Measurements from ENCODE around the gene TEPSIN. TPM values are rescaled to one million over a fixed set of nuclear protein-coding genes. Genes with fewer than 3 reads are reported as not detected.

Gene TEPSIN, protein sequence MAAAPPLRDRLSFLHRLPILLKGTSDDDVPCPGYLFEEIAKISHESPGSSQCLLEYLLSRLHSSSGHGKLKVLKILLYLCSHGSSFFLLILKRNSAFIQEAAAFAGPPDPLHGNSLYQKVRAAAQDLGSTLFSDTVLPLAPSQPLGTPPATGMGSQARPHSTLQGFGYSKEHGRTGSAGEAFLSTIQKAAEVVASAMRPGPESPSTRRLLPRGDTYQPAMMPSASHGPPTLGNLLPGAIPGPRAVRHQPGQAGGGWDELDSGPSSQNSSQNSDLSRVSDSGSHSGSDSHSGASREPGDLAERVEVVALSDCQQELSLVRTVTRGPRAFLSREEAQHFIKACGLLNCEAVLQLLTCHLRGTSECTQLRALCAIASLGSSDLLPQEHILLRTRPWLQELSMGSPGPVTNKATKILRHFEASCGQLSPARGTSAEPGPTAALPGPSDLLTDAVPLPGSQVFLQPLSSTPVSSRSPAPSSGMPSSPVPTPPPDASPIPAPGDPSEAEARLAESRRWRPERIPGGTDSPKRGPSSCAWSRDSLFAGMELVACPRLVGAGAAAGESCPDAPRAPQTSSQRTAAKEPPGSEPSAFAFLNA
- 10 to 100 TPM; 12.3 to 14.3 TPM for total RNA-seq

GRCh38 chr17:81238815-81239713, at the start of gene TEPSIN, which contains the start of gene NDUFAF8:
TSS of gene TEPSIN (minus strand) at chr17:81239055. CDS start at chr17:81239033, 22 bp downstream.
TSS of gene NDUFAF8 (plus strand) at chr17:81239318. CDS start at chr17:81239364, 46 bp downstream.
- TF ChIP-seq CTCF (IDR thresholded peaks at IDR 0.05): peak in 1 of 2 donors; percentile 32
- Histone ChIP-seq H3K27ac (peak within 1 kb of the TSS; percentile 79 to 80), H3K27me3 (no peaks in the 10 kb centered on the region), H3K4me1 (peaks cover 0 to 37% of the 10 kb centered on the region in 2 donors), H3K4me3 (peak within 1 kb of the TSS; percentile 91 to 100), H3K36me3 (no peaks in the 10 kb centered on the region), H3K9me3 (no peaks in the 10 kb centered on the region)
- peak; percentile 99 for DNase-seq (ENCODE audit: low spot score)

GRCh38 chr17:81287741-81288430, 49.0 kb upstream of the TEPSIN start:
- Histone ChIP-seq H3K9me3 (no peaks in the 10 kb centered on the region), H3K27ac (no peak overlapping the region), H3K27me3 (no peaks in the 10 kb centered on the region), H3K4me1 (peaks cover 0 to 48% of the 10 kb centered on the region in 2 donors), H3K4me3 (no peak overlapping the region), H3K36me3 (peaks cover 25% of the 10 kb centered on the region)
- TF ChIP-seq CTCF (IDR thresholded peaks at IDR 0.05): no peak
- no peak for DNase-seq (ENCODE audit: low spot score)

DNA sequence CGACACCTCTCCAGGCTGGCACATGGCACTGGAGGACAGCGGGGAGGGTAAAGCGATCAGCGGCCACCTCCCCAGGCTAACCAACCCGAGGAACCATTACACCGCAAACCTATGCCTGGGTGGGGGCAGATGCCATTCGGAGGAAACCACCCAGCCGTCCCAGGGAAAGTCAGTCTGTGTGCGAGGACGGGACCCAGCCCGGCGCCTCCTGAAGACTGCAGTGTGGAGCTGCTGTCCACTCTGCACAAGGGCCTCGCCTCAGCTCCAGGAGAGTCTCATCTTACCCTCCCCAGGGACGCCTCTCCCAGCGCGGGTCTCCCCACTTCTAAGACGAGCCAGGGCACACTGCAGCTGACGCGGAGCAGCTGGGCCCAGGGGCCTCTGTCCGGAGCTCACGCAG, 48.3 kb upstream of the TEPSIN start:
- Histone ChIP-seq H3K9me3 (no peaks in the 10 kb centered on the region), H3K27me3 (no peaks in the 10 kb centered on the region), H3K4me1 (peaks cover 0 to 40% of the 10 kb centered on the region in 2 donors), H3K4me3 (no peak overlapping the region), H3K27ac (no peak overlapping the region), H3K36me3 (peaks cover 28% of the 10 kb centered on the region)
- TF ChIP-seq CTCF (IDR thresholded peaks at IDR 0.05): no peak
- no peak for DNase-seq (ENCODE audit: low spot score)

GRCh38 chr17:81286491-81287145, 47.8 kb upstream of the TEPSIN start:
- Histone ChIP-seq H3K27me3 (no peaks in the 10 kb centered on the region), H3K4me1 (peaks cover 0 to 35% of the 10 kb centered on the region in 2 donors), H3K9me3 (no peaks in the 10 kb centered on the region), H3K36me3 (peaks cover 33% of the 10 kb centered on the region), H3K27ac (peak overlapping the region; percentile 75 to 77), H3K4me3 (no peak overlapping the region)
- no peak for TF ChIP-seq CTCF (IDR thresholded peaks at IDR 0.05)
- no peak for DNase-seq (ENCODE audit: low spot score)

GRCh38 chr17:81285894-81286293, 47.0 kb upstream of the TEPSIN start:
- H3K9me3 ChIP-seq: no peaks in the 10 kb centered on the region
- peaks cover 34% of the 10 kb centered on the region for H3K36me3 ChIP-seq
- peak overlapping the region; percentile 75 to 77 for H3K27ac ChIP-seq
- DNase-seq (ENCODE audit: low spot score): no peak
- H3K27me3 ChIP-seq: no peaks in the 10 kb centered on the region
- no peak for TF ChIP-seq CTCF (IDR thresholded peaks at IDR 0.05)
- H3K4me1 ChIP-seq: peaks cover 0 to 32% of the 10 kb centered on the region in 2 donors
- H3K4me3 ChIP-seq: peak overlapping the region in 1 of 2 donors; percentile 42

All from right atrium auricular region (tissue), 2 donors.